ENCODE data around the gene MYH15. TPM values are rescaled to one million over a fixed set of nuclear protein-coding genes. Genes with fewer than 3 reads are reported as not detected.

MYH15 gene
- total RNA-seq, 1 donor from 2014 or later, result 0.05 TPM

- H3K9me3 Mint-ChIP-seq (ENCODE audit: unreplicated experiment), result no peaks in the 10 kb centered on the region
- H3K4me3 Mint-ChIP-seq (ENCODE audit: unreplicated experiment), result no peak overlapping the region
- no peak overlapping the region for H3K27ac Mint-ChIP-seq (ENCODE audit: unreplicated experiment)
- TF ChIP-seq CTCF (IDR thresholded peaks at IDR 0.05), result no peak
- H3K36me3 Mint-ChIP-seq (ENCODE audit: unreplicated experiment), result no peaks in the 10 kb centered on the region
- H3K27me3 Mint-ChIP-seq (ENCODE audit: unreplicated experiment), result no peaks in the 10 kb centered on the region
- no peak for DNase-seq (ENCODE audit: extremely low spot score, unreplicated experiment)
- peaks cover 2% of the 10 kb centered on the region for H3K4me1 Mint-ChIP-seq (ENCODE audit: unreplicated experiment)
These were observed 47.5 kb downstream of the MYH15 start for GRCh38 chr3:108462899-108463298.

GRCh38 chr3:108461661-108462111 lies 48.7 kb downstream of the MYH15 start:
- Mint-ChIP-seq H3K4me1 (ENCODE audit: unreplicated experiment) (peaks cover 2% of the 10 kb centered on the region), H3K27me3 (ENCODE audit: unreplicated experiment) (no peaks in the 10 kb centered on the region), H3K9me3 (ENCODE audit: unreplicated experiment) (no peaks in the 10 kb centered on the region), H3K27ac (ENCODE audit: unreplicated experiment) (no peak overlapping the region), H3K36me3 (ENCODE audit: unreplicated experiment) (no peaks in the 10 kb centered on the region), H3K4me3 (ENCODE audit: unreplicated experiment) (no peak overlapping the region)
- no peak for TF ChIP-seq CTCF (IDR thresholded peaks at IDR 0.05)
- DNase-seq (ENCODE audit: extremely low spot score, unreplicated experiment), result no peak

- no peak for DNase-seq (ENCODE audit: extremely low spot score, unreplicated experiment)
- no peak for TF ChIP-seq CTCF (IDR thresholded peaks at IDR 0.05)
- H3K4me1 Mint-ChIP-seq (ENCODE audit: unreplicated experiment), result peaks cover 2% of the 10 kb centered on the region
- H3K9me3 Mint-ChIP-seq (ENCODE audit: unreplicated experiment), result no peaks in the 10 kb centered on the region
- no peaks in the 10 kb centered on the region for H3K27me3 Mint-ChIP-seq (ENCODE audit: unreplicated experiment)
- no peak overlapping the region for H3K27ac Mint-ChIP-seq (ENCODE audit: unreplicated experiment)
- H3K36me3 Mint-ChIP-seq (ENCODE audit: unreplicated experiment), result no peaks in the 10 kb centered on the region
- H3K4me3 Mint-ChIP-seq (ENCODE audit: unreplicated experiment), result no peak overlapping the region
These were observed 51.2 kb downstream of the MYH15 start for GRCh38 chr3:108459225-108459624.

GRCh38 chr3:108455212-108455705 lies 55.1 kb downstream of the MYH15 start:
- no peak for DNase-seq (ENCODE audit: extremely low spot score, unreplicated experiment)
- Mint-ChIP-seq H3K9me3 (ENCODE audit: unreplicated experiment) (no peaks in the 10 kb centered on the region), H3K27ac (ENCODE audit: unreplicated experiment) (no peak overlapping the region), H3K27me3 (ENCODE audit: unreplicated experiment) (no peaks in the 10 kb centered on the region), H3K4me3 (ENCODE audit: unreplicated experiment) (no peak overlapping the region), H3K36me3 (ENCODE audit: unreplicated experiment) (no peaks in the 10 kb centered on the region), H3K4me1 (ENCODE audit: unreplicated experiment) (no peaks in the 10 kb centered on the region)
- no peak for TF ChIP-seq CTCF (IDR thresholded peaks at IDR 0.05)

GRCh38 chr3:108453565-108453964 lies 56.8 kb downstream of the MYH15 start:
- no peak for TF ChIP-seq CTCF (IDR thresholded peaks at IDR 0.05)
- H3K9me3 Mint-ChIP-seq (ENCODE audit: unreplicated experiment), result peaks cover 7% of the 10 kb centered on the region
- DNase-seq (ENCODE audit: extremely low spot score, unreplicated experiment), result no peak
- no peaks in the 10 kb centered on the region for H3K36me3 Mint-ChIP-seq (ENCODE audit: unreplicated experiment)
- no peak overlapping the region for H3K4me3 Mint-ChIP-seq (ENCODE audit: unreplicated experiment)
- no peaks in the 10 kb centered on the region for H3K27me3 Mint-ChIP-seq (ENCODE audit: unreplicated experiment)
- no peaks in the 10 kb centered on the region for H3K4me1 Mint-ChIP-seq (ENCODE audit: unreplicated experiment)
- no peak overlapping the region for H3K27ac Mint-ChIP-seq (ENCODE audit: unreplicated experiment)

Measured in osteocyte (in vitro differentiated cells).